Smooth muscle cell (in vitro differentiated cells): ENCODE measurements around the gene CTBS. TPM values are rescaled to one million over a fixed set of nuclear protein-coding genes. Genes with fewer than 3 reads are reported as not detected.

ENCODE experiments used
- DNase-seq: peaks from one replicate; lab custom pipeline; 2025; ENCODE audit not compliant: unreplicated experiment; lab: John Stamatoyannopoulos, UW
- H2AFZ ChIP-seq: fragments of 200-600 bp; sonication (generic); 2 replicates; pipeline ENCODE4 v1.6.0; 2016; ENCODE audit warnings: antibody characterized with exemption, low read depth, mild to moderate bottlenecking
- H3F3A ChIP-seq: fragments of 200-600 bp; sonication (generic); 2 replicates; pipeline ENCODE4 v1.6.0; 2017; ENCODE audit warnings: antibody characterized with exemption, low read depth
- H3K27ac ChIP-seq: fragments of 200-600 bp; sonication (generic); 2 replicates; pipeline ENCODE4 v1.5.1; 2016; ENCODE audit warnings: low read depth, mild to moderate bottlenecking
- H3K27me3 ChIP-seq: fragments of 200-600 bp; sonication (generic); 2 replicates; pipeline ENCODE4 v1.6.1; 2016; ENCODE audit warnings: low read depth, mild to moderate bottlenecking
- H3K36me3 ChIP-seq: fragments of 200-600 bp; sonication (generic); 2 replicates; pipeline ENCODE4 v1.5.1; 2016; ENCODE audit warnings: low read depth
- H3K4me1 ChIP-seq: fragments of 200-600 bp; sonication (generic); 2 replicates; pipeline ENCODE4 v1.5.1; 2016; ENCODE audit warnings: low read depth
- H3K4me2 ChIP-seq: fragments of 200-600 bp; sonication (generic); 2 replicates; pipeline ENCODE4 v1.6.0; 2016; ENCODE audit warnings: mild to moderate bottlenecking
- H3K4me3 ChIP-seq: fragments of 200-600 bp; sonication (generic); 2 replicates; pipeline ENCODE4 v1.5.1; 2016; ENCODE audit warnings: mild to moderate bottlenecking
- H3K79me2 ChIP-seq: fragments of 200-600 bp; sonication (generic); 2 replicates; pipeline ENCODE4 v1.6.0; 2016; ENCODE audit warnings: low read depth, mild to moderate bottlenecking
- H3K9ac ChIP-seq: fragments of 200-600 bp; sonication (generic); 2 replicates; pipeline ENCODE4 v1.6.0; 2016; ENCODE audit warnings: low read depth
- H3K9me3 ChIP-seq: fragments of 200-600 bp; sonication (generic); replicated peaks from 2 replicates; pipeline ENCODE4 v1.5.1; 2016; ENCODE audit warnings: low read depth
- H4K20me1 ChIP-seq: fragments of 200-600 bp; sonication (generic); 2 replicates; pipeline ENCODE4 v1.6.0; 2016; ENCODE audit warnings: low read depth
- CTCF ChIP-seq: fragments of 200-600 bp; sonication (generic); IDR thresholded peaks from 2 replicates; pipeline ENCODE4 v1.5.1; 2017; ENCODE audit warnings: borderline replicate concordance, mild to moderate bottlenecking, antibody characterized with exemption; ENCODE audit not compliant: insufficient read depth, poor library complexity, severe bottlenecking
- WGBS: methylation state at CpG from one replicate; pipeline ENCODE4 v1.1.7; 2016; ENCODE audit warnings: low lambda C conversion rate; 5-methylcytosine and 5-hydroxymethylcytosine counted together
- polyA plus RNA-seq: library from polyadenylated mRNA; unstranded; fragments of >200 nt; fragmentation: Nextera tagmentation; extraction: Ambion mirVana; gene quantifications from 2 replicates; pipeline ENCODE4 v1.2.1, GENCODE V29; 2016
- total RNA-seq: library from RNA; depleted of rRNA; stranded (reverse); fragments of >200 nt; gene quantifications from 2 replicates; pipeline ENCODE4 v1.2.3, GENCODE V29; 2014

CTBS gene
- total and polyA plus RNA-seq, 2 experiments from 2014 or later, result 34.6 to 37.7 TPM

GRCh38 chr1:84506729-84507453 is 67.3 kb downstream of the CTBS start:
- Histone ChIP-seq H4K20me1 (peaks cover 34% of the 10 kb centered on the region), H3K36me3 (no peaks in the 10 kb centered on the region), H3K9ac (peak overlapping the region; percentile 93), H3K27ac (peak overlapping the region; percentile 98), H3K4me2 (peak overlapping the region; percentile 91), H3K9me3 (no peaks in the 10 kb centered on the region), H2AFZ (peak overlapping the region; percentile 56), H3K79me2 (peaks cover 40% of the 10 kb centered on the region), H3K27me3 (no peaks in the 10 kb centered on the region), H3F3A (peaks cover 8% of the 10 kb centered on the region), H3K4me1 (peaks cover 23% of the 10 kb centered on the region), H3K4me3 (peak overlapping the region; percentile 88)
- WGBS, result 18% methylated on average over 26 of the region's 26 CpGs
- no peak for TF ChIP-seq CTCF
- no peak for DNase-seq

- Histone ChIP-seq H3K27ac (peak within 1 kb of the TSS; percentile 98), H2AFZ (peak within 1 kb of the TSS; percentile 56), H4K20me1 (peaks cover 41% of the 10 kb centered on the region), H3K36me3 (no peaks in the 10 kb centered on the region), H3K4me1 (peaks cover 23% of the 10 kb centered on the region), H3F3A (peaks cover 12% of the 10 kb centered on the region), H3K27me3 (no peaks in the 10 kb centered on the region), H3K4me3 (peak within 1 kb of the TSS; percentile 88), H3K4me2 (peak within 1 kb of the TSS; percentile 91), H3K79me2 (peaks cover 48% of the 10 kb centered on the region), H3K9ac (peak within 1 kb of the TSS; percentile 93), H3K9me3 (no peaks in the 10 kb centered on the region)
- 0% methylated on average over 20 of the region's 60 CpGs for WGBS
- no peak for TF ChIP-seq CTCF
- DNase-seq, result peak; percentile 95
Observed at GRCh38 chr1:84506002-84506728, 68.1 kb downstream of the CTBS start, which contains the start of the genes GNG5 and SPATA1. Gene GNG5 (minus strand): TSS chr1:84506581. CDS start chr1:84506091, 490 bp downstream. Gene SPATA1 (plus strand): TSS chr1:84506386. CDS start chr1:84516360, 9,974 bp downstream.

GRCh38 chr1:84505493-84506001 is 68.7 kb downstream of the CTBS start:
- no peak for TF ChIP-seq CTCF
- Histone ChIP-seq H3K79me2 (peaks cover 54% of the 10 kb centered on the region), H3K4me3 (peak overlapping the region; percentile 88), H3K36me3 (no peaks in the 10 kb centered on the region), H4K20me1 (peaks cover 47% of the 10 kb centered on the region), H3K4me1 (peaks cover 23% of the 10 kb centered on the region), H2AFZ (no peak overlapping the region), H3K27ac (peak overlapping the region; percentile 98), H3F3A (peaks cover 12% of the 10 kb centered on the region), H3K9ac (peak overlapping the region; percentile 93), H3K4me2 (peak overlapping the region; percentile 91), H3K9me3 (no peaks in the 10 kb centered on the region), H3K27me3 (no peaks in the 10 kb centered on the region)
- WGBS, result 2% methylated on average over 38 of the region's 47 CpGs
- DNase-seq, result no peak
